ELR (cell line): ENCODE data around the gene TMEM26.
"Not testable (repeated sequence)": the region's sequence is repeated elsewhere in the genome, so short reads cannot be mapped to it uniquely, and the experiment has no call there.

Source experiments
- DNase-seq: peaks from one replicate; pipeline ENCODE4 v3.0.0-alpha.2; 2015; ENCODE audit warnings: low read depth

TMEM26 gene

GRCh38 chr10:61399406-61399805, 53.8 kb downstream of the TMEM26 start:
- no peak for DNase-seq

DNA sequence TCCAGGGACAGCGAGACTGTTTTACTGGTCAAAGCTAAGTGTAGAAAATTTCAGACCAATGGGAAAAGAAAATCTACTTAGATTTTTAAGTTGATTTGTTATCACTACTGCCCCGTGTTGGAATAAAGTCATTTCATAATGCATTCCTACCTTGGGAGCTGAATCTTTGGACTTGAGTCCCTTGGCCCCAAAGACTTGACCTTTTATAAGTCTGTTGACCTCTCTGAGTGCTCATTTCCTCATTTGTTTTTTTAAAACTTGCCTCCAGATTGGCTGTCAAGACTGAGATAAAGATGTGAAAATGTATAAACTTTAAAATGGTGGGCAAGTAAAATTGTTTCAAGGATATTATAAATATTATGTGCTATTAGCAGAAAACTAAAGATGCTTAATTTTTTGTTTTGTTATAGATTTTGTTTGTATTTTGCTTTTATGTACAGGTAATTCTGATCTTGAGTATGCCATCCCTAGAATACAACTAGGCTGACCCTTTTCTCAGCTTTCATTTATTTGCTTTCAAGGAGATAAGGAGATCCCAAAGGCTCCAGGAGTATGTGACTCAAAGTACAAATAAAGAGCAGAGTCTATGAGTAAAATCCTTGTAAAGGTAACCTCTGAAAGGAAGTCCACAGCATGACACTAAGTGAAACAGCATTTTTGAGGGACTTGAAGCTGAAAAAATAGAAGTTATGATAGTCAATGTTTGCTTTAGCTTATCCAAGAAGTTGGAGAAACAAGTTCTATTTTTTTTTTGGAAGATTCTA, 54.6 kb downstream of the TMEM26 start:
- no peak for DNase-seq

DNA sequence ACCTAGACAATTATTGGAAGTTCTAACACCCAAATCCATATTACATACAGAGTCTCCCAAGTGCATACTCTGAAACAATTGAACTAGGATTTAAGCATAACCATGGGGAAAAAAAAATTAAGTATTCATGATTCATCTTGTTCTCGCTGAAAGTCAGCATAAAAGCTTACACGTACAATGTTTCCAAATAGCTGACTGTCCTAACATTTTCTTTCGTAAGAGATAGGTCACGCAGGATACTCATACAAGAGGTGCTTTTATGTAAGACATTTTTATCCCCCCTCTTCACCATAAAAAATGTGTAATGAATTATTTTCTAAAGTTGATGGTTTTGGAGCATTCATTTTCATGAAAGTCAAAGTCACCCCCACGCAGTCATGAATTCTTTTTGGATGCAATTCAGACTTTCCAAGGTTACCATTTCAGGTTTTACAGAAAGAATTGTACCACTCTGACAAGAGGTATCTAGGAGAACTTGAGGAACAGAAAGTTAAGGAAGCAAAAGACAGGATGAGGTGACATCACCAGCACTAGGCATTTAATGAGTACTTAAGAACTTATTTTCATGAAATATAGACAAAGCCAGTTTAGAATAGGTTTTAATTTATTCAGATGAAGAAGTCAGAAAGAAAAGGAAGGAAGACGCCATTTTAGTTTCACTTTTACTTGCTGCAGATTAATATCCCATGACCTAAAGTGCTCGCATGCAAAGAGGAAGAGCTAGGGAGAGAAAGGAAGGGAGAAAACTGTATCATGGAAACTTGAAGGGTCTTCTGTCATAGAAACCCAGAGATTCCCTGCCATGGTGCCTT, 55.8 kb downstream of the TMEM26 start:
- peak; percentile 1 for DNase-seq

- no peak for DNase-seq
Observed at GRCh38 chr10:61391281-61391680, 61.9 kb downstream of the TMEM26 start.

GRCh38 chr10:61390851-61391250, 62.3 kb downstream of the TMEM26 start:
- no peak for DNase-seq

GRCh38 chr10:61389887-61390286, 63.3 kb downstream of the TMEM26 start:
- DNase-seq: no peak

- DNase-seq: not testable (repeated sequence)
Observed at GRCh38 chr10:61388986-61389385, 64.2 kb downstream of the TMEM26 start.

GRCh38 chr10:61385231-61386001, 67.8 kb downstream of the TMEM26 start:
- no peak for DNase-seq

DNA sequence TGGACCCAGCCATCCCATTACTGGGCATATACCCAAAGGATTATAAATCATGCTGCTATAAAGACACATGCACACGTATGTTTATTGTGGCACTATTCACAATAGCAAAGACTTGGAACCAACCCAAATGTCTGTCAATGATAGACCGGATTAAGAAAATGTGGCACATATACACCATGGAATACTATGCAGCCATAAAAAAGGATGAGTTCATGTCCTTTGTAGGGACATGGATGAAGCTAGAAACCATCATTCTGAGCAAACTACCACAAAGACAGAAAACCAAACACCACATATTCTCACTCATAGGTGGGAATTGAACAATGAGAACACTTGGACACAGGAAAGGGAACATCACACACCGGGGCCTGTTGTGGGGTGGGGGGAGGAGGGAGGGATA, 72.0 kb downstream of the TMEM26 start:
- DNase-seq: not testable (repeated sequence)

DNA sequence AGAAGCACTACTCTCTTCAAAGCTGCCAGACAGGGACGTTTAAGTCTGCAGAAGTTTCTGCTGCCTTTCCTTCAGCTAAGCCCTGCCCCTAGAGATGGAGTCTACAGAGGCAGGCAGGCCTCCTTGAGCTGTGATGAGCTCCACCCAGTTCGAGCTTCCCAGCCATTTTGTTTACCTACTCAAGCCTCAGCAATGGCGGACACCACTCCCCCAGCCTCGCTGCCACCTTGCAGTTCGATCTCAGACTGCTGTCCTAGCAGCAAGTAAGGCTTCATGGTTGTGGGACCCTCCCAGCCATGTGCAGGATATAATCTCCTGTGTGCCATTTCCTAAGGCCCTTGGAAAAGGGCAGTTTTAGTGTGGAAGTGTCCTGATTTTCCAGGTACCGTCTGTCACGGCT, 74.3 kb downstream of the TMEM26 start:
- no peak for DNase-seq

GRCh38 chr10:61376908-61377368, 76.2 kb downstream of the TMEM26 start:
- DNase-seq: no peak

DNA sequence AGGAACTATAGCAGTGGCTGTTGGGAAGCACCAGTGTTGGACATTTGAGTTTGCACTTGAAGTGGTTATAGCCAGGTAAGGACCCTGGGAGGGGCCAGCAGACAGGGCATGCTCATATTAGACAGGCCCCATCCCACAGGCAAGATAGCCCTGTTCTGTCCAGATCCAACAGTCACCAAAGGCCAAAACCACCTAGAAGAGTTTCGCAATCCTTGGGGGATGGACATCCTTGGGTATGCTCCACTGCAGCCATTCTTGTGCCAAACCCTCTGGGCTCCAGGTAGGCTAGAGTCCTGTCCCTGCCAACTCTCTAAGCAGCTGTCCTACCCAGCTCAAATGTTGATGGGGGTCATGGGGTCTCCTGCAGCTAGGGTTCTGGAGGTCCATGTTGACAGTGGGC, 76.8 kb downstream of the TMEM26 start:
- DNase-seq: no peak

DNA sequence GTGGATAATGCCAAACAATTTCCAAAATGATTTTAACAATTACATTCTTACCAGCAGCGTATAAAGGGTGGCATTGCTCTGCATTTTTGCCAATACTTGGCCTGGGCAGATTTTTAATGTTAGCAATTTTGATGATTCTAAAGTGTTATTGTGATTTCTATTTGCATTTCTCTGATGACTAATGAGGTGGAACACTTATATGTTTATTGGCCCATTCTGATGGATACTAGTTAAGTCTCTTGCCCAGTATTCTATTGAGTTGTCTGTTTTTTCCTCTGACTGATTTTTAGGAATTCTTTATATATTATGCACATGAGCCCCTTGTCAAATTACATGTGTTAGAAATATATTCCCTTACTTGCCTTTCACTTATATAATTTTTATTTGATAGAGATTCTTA, 86.8 kb downstream of the TMEM26 start:
- no peak for DNase-seq

- DNase-seq: no peak
Observed at GRCh38 chr10:61364619-61365018, 88.6 kb downstream of the TMEM26 start.

- DNase-seq: no peak
Observed at GRCh38 chr10:61363006-61363405, 90.2 kb downstream of the TMEM26 start.

DNA sequence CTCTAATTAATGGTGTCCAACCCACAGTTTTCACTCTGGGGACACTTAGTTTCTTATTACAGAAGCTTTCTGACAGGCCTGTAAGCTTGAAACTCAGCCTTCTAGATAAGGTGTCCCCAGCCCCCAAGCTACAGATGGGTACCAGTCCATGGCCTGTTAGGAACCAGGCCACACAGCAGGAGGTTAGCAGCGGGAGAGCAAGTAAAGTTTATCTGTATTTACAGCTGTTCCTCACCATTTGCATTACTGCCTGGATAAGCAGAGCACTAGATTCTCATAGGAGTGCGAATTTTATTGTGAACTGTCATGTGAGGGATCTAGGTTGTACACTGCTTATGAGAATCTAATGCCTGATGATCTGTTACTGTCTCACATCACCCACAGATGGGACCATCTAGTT, 93.7 kb downstream of the TMEM26 start:
- DNase-seq: no peak

DNA sequence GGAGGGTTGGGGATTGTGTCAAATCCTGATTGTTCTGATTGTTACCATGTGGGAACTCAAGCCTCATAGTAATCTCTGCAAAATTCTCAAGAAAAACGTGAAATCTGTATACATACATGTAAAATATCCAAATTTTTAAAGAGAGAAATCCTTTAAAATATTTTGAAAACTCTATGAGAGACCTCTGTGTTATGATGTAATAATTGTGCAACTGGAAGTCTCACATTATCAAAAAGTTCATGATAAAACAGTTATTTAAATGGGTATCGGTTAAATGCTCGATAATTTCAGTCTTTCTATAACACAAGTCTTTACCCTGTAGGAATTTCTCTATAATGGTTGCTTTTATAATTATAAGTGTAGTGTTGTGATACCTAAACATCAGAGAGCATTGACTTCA, 95.5 kb downstream of the TMEM26 start:
- no peak for DNase-seq
